Lower lobe of right lung (tissue), 2 donors: ENCODE results near the gene FGGY. TPM values are rescaled to one million over a fixed set of nuclear protein-coding genes. Genes with fewer than 3 reads are reported as not detected.
"Not testable (repeated sequence)": the region's sequence is repeated elsewhere in the genome, so short reads cannot be mapped to it uniquely, and the experiment has no call there.

Experiments used
- ATAC-seq, 2 donors: fragments of 200-7000 bp; cut with Tn5 transposase; one replicate each; pipeline ENCODE4 v1.9.1; 2020 to 2022; ENCODE audit warnings: mild to moderate bottlenecking in 2 of 2, moderate library complexity in 2 of 2
- DNase-seq: peaks from one replicate; pipeline ENCODE4 v3.0.0-alpha.2; 2020
- H3K27ac ChIP-seq: fragments of 200-600 bp; one replicate; pipeline ENCODE4 v1.8.0; 2022
- H3K27me3 ChIP-seq: fragments of 200-600 bp; one replicate; pipeline ENCODE4 v1.8.0; 2022; ENCODE audit warnings: low read depth
- H3K36me3 ChIP-seq: fragments of 200-600 bp; one replicate; pipeline ENCODE4 v1.8.0; 2022; ENCODE audit warnings: mild to moderate bottlenecking
- H3K4me1 ChIP-seq: fragments of 200-600 bp; one replicate; pipeline ENCODE4 v1.8.0; 2022
- H3K4me3 ChIP-seq: fragments of 200-600 bp; one replicate; pipeline ENCODE4 v1.8.0; 2022; ENCODE audit warnings: mild to moderate bottlenecking
- H3K9me3 ChIP-seq: fragments of 200-600 bp; one replicate; pipeline ENCODE4 v1.8.0; 2022
- CTCF ChIP-seq: fragments of 200-600 bp; IDR thresholded peaks from one replicate; pipeline ENCODE4 v1.8.0; 2022; ENCODE audit warnings: antibody characterized with exemption, mild to moderate bottlenecking
- intact Hi-C: fragments of 100-400 bp; cut with DNase I; formaldehyde crosslinking; loops from one replicate; pipeline ENCODE4 v1.11.0; 2022
- total RNA-seq: library from RNA; stranded (reverse); fragmentation: NEBNext Ultra II Directional; extraction: Animal tissue kit (Norgen Biotek cat#: 25700); gene quantifications from one replicate; pipeline ENCODE4 v1.2.1, GENCODE V29; 2021
- donor health status: DM: no; HTN: yes; CAD: no; lungs with severe emphysema.

FGGY gene
- total RNA-seq, 1 donor from 2014 or later = 31.4 TPM

- intact Hi-C loops = no loop called here
- DNase-seq (no peak), ATAC-seq (no peak)
- TF ChIP-seq CTCF = no peak
- Histone ChIP-seq H3K27me3 (no peaks in the 10 kb centered on the region), H3K4me3 (no peak overlapping the region), H3K4me1 (no peaks in the 10 kb centered on the region), H3K36me3 (no peaks in the 10 kb centered on the region), H3K27ac (no peak overlapping the region), H3K9me3 (no peaks in the 10 kb centered on the region)
These were observed 48.3 kb downstream of the FGGY start for GRCh38 chr1:59345221-59345620.

GRCh38 chr1:59346429-59346828, 49.5 kb downstream of the FGGY start:
- no peak overlapping the region for H3K4me3 ChIP-seq
- H3K36me3 ChIP-seq = no peaks in the 10 kb centered on the region
- no peaks in the 10 kb centered on the region for H3K9me3 ChIP-seq
- DNase-seq (no peak), ATAC-seq (no peak)
- H3K27me3 ChIP-seq = no peaks in the 10 kb centered on the region
- TF ChIP-seq CTCF = no peak
- H3K27ac ChIP-seq = no peak overlapping the region
- intact Hi-C loops = no loop called here
- H3K4me1 ChIP-seq = no peaks in the 10 kb centered on the region

GRCh38 chr1:59349101-59349500, 52.2 kb downstream of the FGGY start:
- H3K4me3 ChIP-seq = no peak overlapping the region
- DNase-seq = no peak
- no peaks in the 10 kb centered on the region for H3K36me3 ChIP-seq
- H3K27me3 ChIP-seq = no peaks in the 10 kb centered on the region
- H3K4me1 ChIP-seq = no peaks in the 10 kb centered on the region
- intact Hi-C loops = no loop called here
- ATAC-seq = no peak
- no peak for TF ChIP-seq CTCF
- H3K27ac ChIP-seq = no peak overlapping the region
- no peaks in the 10 kb centered on the region for H3K9me3 ChIP-seq

GRCh38 chr1:59350521-59350920, 53.6 kb downstream of the FGGY start:
- intact Hi-C loops = no loop called here
- no peaks in the 10 kb centered on the region for H3K9me3 ChIP-seq
- ATAC-seq (no peak), DNase-seq (no peak)
- no peak overlapping the region for H3K27ac ChIP-seq
- no peak overlapping the region for H3K4me3 ChIP-seq
- H3K27me3 ChIP-seq = no peaks in the 10 kb centered on the region
- no peaks in the 10 kb centered on the region for H3K4me1 ChIP-seq
- H3K36me3 ChIP-seq = no peaks in the 10 kb centered on the region
- no peak for TF ChIP-seq CTCF

- Histone ChIP-seq H3K27ac (no peak overlapping the region), H3K27me3 (no peaks in the 10 kb centered on the region), H3K4me3 (no peak overlapping the region), H3K9me3 (no peaks in the 10 kb centered on the region), H3K36me3 (no peaks in the 10 kb centered on the region), H3K4me1 (no peaks in the 10 kb centered on the region)
- ATAC-seq = no peak
- no peak for TF ChIP-seq CTCF
- no peak for DNase-seq
- intact Hi-C loops = no loop called here
These were observed 55.2 kb downstream of the FGGY start for GRCh38 chr1:59352065-59352464.

- H3K4me3 ChIP-seq = no peak overlapping the region
- H3K4me1 ChIP-seq = no peaks in the 10 kb centered on the region
- no peak overlapping the region for H3K27ac ChIP-seq
- no peaks in the 10 kb centered on the region for H3K27me3 ChIP-seq
- DNase-seq = no peak
- TF ChIP-seq CTCF = no peak
- H3K9me3 ChIP-seq = no peaks in the 10 kb centered on the region
- ATAC-seq = no peak
- no peaks in the 10 kb centered on the region for H3K36me3 ChIP-seq
- intact Hi-C loops = no loop called here
These were observed 56.6 kb downstream of the FGGY start for GRCh38 chr1:59353453-59353852.

GRCh38 chr1:59354239-59354638, 57.3 kb downstream of the FGGY start:
- intact Hi-C loops, H3K9me3 ChIP-seq, H3K4me1 ChIP-seq, H3K36me3 ChIP-seq, H3K27ac ChIP-seq, H3K4me3 ChIP-seq, DNase-seq, ATAC-seq, H3K27me3 ChIP-seq: not testable (repeated sequence)
